Cerebellar nuclear complex (tissue), 1 donor: Measurements from ENCODE around the gene HES3.

Experiments used
- DNase-seq, 2 experiments: peaks; one replicate each; lab custom pipeline; 2025; lab: John Stamatoyannopoulos, UW

HES3 gene

GRCh38 chr1:6245869-6246496, 2.0 kb downstream of the HES3 start:
- DNase-seq = no peak

DNA sequence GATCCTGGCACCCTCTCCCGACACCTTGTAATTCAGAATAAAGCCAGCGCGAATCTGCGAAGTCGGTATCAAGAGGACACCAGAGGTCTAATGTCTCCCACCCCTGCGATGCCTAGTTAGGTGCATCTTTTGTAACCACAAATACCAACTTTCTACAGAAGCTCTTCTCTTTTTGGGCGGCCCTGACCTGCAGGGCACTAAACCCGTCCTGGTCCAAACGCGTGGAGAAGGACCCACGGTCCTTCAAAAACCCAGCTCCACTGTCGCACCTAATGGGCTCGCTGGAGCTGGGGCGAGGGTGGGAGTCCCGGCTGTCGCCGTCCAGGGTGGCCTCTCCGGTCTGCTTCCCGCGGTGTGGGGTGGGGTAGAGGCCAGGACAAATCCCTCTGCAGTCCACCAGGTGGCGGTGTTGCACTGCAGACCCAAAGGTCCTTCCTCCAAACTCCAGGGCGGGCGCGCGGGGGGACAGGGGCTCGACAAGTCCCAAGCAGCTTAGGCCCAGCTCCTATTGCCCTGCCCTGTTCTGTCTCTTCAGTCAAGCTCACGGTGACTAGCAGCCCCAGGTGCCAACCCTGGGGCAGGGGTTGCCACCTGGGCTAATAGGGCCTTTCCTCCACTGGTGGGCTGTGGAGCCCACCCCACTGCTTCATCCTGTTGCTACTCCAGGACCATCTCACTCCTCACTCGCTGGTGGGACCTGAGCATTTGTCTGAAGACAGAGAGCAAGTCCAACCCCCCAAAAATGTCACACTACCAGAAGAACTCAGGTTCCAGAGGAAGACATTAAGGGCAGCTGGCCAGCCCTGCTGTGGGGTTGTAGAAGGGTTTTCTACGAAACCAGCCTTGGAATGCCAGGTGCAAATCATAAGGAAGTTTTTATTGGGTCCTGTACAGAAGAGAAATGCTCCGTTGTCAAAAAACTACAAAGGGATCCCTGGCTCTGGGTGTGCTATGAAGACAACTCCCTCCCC, 2.8 kb downstream of the HES3 start:
- peak in 1 of 2 experiments; percentile 9 for DNase-seq

DNA sequence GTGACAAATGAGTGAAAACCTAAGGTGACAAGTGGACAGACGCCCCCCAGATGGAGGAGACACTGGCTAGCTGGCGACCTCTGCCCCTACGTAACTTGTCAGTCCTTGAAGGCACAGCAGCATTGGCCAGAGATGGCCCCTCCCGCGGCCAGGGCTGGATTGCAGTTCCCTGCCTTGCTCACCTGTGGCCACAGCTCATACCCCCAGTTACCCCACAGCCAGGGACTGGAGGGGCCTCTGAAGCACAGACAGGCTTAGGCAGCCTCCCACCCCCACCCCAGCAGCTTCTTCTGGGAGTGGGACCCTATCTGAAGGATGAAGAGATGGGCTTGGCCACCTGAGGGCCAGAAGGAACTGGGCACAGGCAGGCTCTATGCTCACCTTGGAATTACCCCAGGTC, 3.7 kb downstream of the HES3 start:
- DNase-seq = no peak

DNA sequence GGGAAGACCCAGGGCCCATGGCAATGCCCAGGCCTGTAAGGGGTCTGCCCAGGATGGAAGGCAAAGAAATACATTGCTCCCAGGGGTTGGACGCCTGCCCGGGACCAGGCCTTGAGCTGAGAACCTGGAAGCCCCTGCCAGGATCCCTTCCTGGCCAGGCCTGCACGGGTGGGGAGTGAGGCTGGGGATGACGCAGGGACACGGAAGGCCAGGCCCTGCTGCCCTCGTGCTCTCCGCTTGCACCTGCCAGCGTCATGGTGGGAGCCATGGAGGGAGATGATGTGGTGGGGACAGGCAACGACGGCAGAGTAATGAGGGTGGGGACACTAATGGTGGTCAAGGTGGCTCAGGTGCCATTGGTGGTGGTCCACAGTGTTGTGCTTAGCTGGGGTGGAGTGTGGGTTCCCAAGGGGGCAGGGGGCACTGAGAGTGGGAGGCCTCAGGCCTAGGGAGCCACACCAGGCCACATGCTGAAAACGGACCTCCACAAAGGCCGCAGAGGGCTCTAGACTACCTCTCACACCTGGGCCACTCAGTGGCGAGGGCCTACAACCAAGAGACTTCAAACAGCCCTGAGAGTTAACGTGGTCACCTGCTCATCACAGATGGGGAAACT, 4.3 kb downstream of the HES3 start:
- no peak for DNase-seq

DNA sequence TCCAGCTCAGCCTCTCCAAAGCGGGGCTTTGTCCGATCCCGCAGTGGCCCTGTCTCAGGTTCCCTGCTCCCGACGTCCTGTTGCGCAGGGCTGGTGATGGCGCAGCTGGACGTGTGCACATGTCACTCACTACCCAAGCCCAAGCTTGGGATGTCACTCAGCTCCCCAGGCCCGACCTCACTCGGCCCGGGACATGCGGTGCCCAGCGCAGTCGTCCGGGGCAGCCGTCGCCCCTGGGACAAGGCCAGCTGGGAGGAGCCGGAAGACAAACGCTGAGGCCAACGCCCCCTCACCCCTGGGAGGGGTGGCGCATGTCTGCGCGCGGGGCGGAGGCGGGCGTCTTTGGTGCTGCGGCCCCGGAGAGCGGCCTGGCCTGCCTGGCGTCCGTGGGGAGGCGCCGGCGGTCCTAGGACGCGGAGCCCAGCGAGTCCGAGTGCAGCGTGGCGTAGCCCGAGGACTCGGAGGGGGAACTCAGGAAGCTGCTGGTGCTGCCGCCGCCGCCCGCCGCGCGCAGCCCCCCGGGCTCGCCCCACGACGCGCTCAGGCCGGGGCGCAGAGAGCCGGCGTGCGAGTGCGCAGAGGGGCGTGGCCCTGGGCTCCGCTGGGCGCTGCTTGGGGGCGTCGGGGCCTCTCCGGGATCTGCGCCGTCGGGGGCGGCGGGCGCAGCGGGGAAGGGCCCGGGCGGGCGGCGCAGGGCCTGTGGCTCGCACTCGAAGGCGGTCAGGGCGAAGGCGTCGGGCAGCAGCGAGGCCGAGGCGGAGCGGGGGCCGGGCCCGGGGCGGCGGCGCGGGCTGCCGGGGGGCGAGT, 5.2 kb downstream of the HES3 start:
- DNase-seq = no peak

DNA sequence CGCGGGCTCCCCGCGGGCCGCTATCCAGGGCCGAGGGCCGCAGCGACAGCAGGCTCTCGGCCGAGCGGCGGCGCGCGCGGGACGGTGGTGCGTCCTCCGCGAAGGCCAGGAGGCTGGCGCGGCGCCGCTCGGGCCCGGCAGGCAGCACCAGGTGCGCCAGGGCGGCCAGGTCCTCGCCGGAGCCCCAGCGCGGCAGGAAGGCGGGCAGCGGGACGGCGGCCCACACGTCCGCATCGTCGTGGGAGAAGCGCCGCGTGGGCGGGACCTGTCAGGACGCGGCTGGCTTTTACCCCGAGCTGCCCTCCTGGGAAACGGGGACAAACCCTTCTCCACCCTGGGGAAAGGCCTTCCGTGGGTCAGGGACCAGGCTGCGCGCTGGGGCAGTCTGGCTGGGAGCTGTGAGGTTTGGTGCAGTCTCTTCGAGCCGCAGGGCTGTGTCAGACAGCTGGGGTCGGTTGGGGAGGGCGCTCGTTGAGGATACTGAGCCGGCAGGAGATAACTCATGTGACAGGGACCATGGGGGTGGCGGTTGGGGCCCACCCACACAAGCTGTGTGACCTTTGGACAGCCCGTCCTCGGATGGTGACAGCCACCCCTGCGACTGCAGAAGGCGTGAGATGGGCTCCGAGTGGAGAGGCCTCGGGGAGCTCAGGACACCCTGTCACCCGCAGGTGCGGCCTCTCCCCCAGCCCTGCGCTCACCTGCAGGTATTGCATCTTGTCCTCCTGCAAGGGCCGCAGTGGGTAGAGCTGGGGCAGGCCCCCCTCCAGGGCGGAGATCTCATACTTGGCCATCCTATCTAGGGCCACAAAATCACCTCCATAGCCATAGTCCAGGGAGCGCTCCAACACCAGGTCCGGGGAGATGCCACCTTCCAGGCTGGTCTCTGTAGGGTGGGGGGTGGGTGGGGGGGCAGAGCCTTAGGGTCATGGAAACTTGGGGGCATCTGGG, 6.0 kb downstream of the HES3 start:
- DNase-seq = no peak

DNA sequence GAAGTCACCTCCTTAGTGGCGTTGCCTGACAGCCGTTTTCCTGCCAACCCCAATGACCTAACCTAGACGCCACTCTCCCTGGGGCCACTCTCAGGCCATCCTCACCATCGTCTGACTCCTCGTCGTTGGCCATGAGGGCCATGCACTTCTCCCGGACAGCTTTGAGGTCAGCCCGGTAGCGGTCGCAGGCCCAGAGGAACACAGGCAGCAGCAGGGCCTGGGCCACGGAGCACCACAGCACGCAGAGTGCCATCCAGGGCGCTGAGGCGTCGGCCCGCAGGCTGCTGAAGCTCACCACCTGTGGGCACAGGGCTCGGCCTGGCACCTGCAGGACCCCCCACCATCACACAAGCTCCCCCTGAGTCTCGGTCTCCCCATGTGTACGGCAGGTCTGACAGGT, 7.3 kb downstream of the HES3 start:
- no peak for DNase-seq

- no peak for DNase-seq
These were observed 7.8 kb downstream of the HES3 start for GRCh38 chr1:6251681-6252373.

DNA sequence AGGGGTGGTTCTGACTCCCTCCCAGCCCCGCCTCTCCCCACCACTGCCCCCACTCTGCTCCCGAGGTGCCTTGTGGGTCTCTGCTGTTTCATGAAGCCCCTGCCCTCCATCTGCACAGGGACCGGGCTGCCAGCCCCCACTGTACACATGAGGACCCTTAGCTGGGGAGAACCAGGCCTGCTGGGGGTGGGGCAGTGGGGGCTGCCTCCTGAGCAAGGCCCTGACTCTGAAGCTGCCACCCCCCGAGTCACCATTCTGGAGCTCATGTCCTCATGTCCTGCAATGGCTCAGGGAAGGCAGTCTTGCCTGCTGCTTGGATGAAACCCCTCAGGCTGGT, 8.4 kb downstream of the HES3 start:
- no peak for DNase-seq

DNA sequence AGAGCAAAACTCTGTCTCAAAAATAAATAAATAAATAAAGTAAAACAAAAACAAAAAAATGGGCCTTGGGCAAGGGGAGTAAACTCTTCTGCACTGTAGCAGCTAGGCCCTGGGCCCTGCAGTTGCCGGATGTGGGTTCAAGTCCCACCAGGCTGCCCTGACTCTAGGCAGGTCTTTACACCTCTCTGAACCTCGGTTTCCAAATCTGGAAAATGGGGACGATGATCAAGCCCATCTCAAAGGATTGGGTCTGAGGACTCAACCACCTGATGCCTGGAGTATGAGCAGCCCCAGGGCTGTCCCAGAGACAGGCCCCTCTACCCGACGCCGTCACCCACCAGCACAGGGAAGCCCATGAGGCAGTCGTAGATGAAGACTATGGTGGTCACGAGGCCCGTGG, 9.4 kb downstream of the HES3 start:
- no peak for DNase-seq

DNA sequence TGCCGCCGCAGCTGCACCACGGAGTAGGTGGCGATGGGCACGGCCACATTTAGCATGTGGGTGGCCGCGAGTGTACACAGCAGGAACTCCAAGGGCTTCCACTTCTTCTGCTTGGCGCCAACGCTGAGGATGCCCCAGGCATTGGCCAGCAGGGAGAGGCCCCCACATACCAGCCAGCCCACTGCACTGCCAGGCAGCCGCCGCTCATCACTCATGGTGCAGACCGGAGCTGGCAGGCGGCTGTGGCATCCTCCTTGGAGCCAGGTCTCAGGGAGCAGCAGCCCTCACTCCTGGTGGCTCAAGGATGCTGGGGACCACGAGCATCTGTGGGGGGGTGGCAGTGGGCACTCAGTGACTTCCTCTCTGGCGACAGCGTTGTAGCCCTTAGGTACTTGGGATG, 10.7 kb downstream of the HES3 start:
- DNase-seq = no peak

- no peak for DNase-seq
These were observed 12.7 kb downstream of the HES3 start for GRCh38 chr1:6256645-6257044.

- DNase-seq = no peak
These were observed 13.6 kb downstream of the HES3 start for GRCh38 chr1:6257541-6258069.

DNA sequence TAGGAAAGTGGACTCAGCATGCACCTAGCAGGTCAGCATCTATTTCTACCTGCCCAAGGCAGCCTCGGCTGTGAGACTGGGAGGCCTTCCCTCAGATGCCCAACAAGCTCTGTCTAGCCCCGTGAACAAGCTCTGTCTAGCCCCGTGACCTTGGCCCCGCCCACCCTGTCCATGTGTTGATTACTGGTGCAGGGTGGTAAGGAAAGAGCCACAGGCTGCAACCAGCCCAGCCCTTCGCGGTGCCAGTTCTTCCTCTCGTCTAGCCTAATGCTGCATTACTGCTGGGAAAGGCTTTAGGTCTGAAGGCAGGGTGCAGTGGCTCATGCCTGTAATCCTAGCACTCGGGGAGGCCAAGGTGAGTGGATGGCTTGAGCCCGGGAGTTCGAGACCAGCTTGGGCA, 14.7 kb downstream of the HES3 start:
- DNase-seq = no peak

- no peak for DNase-seq
These were observed 15.7 kb downstream of the HES3 start for GRCh38 chr1:6259491-6260362.

GRCh38 chr1:6260433-6260934, 16.5 kb downstream of the HES3 start:
- DNase-seq = no peak

DNA sequence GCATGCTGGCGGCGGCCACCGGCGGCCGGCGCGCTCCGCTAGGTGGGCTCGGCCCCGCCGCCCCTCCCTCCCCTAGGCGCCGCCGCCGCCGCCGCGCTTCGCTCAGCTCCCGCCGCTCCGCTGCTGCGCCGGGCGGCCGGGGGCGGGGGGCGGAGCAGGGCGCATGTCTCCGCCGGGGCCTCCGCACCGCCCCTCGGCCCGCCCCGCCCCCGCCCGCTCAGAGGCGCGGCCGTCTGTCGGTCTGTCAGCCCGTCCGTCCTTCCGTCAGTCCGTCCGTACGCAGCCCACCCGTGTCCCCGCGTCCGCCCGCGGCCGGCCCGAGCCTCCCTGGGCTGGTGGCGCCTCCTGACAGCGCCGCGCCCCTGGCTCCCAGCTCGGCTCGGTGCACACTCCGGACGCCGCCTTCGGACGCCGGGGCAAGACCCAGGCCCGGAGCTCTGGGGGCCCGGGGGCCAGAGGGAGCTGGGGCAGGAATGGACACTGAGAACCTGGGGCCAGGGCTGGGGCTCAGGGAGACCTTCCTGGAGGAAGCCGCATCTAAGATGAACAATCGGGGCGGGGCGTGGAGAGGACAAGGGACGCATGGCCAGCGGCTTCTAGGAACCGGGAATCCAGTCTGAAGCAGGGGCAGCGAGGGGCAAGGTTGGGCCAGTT, 17.1 kb downstream of the HES3 start, which contains the start of gene GPR153:
Gene GPR153 (minus strand): TSS at position 138 of the 654 bp plus-strand sequence. CDS start 6,193 bp downstream, outside the sequence.
- DNase-seq = no peak

DNA sequence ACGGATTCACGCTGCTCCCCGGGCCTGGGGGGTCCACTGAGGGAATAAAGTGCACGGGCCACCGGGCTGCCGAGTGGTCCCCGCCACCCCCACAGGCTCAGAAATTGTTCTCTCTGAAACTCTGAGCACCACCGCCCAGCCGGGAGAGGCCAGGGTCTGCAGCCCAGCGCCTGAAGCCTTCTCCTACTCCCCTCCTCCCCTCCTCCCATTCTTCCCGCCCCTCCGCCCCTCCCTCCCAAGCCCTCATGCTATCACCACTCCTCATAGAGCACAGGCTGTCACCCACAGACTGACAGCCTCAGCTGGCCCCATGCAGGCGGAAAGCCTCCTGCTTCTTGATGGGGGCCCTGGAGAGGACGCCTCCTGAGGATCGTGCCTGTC, 17.6 kb downstream of the HES3 start:
- no peak for DNase-seq
